HG03378 (cell line): ENCODE results near the gene KRT2.

ENCODE experiments used
- ATAC-seq: cut with Tn5 transposase; IDR thresholded peaks from one replicate; pipeline ENCODE4 v1.9.1; 2021; ENCODE audit warnings: mild to moderate bottlenecking, moderate library complexity; ENCODE audit not compliant: unreplicated experiment

Gene KRT2

DNA sequence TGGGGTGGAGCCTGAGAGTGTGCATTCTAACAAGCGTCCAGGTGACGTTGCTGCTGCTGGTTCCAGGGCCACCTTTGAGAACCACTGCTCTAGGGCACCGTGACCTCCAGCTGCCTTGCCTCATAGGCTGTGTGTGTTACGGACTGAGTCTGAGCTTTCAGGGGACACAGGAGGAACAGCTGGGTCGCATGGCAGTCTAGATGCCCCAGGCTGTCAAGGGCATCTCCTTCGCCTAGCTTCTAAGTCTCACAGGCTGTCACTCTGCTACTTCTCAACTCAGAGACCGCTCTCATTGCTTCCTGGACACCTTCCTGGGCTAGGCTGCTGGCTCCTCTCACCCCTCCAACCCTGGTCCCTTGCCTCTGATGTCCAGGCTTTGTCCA, 34.6 kb downstream of the KRT2 start:
- ATAC-seq = no peak

DNA sequence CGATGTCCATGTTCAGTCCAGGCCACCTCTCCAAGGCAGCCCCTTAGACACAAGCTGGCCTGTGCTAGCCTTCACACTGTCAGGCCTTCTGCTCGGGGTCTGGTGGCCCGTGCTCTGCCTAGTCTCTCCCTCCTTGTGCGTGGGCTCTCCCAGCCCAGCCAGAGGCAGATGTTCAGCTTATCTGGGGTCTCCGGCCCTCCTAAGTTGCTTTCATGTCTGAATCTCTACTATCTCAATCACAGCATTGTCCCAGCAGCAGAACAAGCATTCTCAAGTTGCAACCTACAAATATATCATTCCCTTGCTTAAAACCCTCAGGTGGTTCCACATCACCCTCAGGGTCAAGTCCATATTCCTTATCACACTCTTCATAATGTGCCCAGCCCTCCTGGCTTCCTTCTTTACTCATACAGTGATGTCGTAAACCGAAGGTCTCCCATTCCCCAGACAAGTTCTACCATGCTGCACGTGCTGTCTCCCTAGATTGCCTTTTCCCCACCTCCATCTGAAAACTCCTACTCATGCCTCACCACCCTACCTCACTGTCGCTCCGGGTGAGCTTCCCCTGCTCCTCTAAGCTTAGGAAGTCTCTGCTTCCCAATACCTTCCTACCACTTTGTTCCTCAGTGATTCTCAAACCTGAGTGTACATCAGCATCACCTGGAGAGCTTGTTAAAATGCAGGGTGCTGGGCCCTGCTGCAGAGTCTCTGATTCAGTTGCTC, 35.2 kb downstream of the KRT2 start:
- ATAC-seq = no peak

DNA sequence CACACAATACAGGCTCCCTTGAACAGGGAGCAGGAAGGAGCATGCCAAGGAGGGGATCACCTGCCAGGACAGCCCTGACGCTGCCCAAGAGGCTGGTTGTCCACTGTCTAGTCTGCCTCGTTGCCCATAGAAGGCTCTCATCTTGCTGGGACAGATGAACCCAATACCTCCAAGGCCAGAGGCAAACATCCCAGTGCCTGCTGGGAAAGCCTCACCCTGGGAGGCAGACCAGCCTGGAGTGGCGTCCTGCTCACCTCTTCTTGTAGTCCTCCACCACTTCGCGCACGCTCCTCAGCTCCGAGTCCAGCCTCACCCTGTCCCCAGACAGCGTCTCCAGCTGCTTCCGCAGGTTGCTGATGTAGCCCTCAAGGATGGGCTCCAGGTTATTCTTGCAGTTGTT, 36.1 kb downstream of the KRT2 start:
- no peak for ATAC-seq

DNA sequence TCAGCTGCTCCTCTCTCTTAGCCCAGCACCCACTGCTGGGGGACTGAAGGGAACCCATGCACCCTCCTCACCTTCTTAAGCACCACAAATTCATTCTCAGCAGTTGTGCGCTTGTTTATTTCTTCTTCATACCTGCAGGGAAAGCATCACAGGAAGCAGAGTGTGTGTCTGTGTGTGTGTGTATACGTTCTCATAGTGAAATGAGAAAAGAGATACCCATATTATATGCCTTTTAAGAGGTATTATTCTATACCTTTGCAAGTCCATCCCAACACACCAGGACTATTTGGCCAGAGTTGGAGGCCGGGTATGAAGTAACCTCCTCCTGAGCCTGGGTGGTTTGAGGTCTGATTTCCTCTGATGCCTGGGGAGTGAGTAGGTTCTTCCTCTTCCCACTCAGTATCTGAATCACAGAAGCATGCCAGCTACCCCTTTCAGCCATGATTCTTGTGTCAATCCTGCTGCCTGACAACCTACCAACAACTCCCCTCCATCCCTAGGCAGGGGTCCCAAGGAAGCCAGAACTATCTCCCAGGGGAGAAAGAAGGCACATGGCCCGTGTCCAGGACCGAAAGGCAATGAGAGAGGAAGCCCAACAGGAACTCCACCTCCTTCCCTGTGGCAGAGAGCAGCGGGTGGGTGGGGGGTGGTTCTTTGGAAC, 36.7 kb downstream of the KRT2 start:
- ATAC-seq = no peak

DNA sequence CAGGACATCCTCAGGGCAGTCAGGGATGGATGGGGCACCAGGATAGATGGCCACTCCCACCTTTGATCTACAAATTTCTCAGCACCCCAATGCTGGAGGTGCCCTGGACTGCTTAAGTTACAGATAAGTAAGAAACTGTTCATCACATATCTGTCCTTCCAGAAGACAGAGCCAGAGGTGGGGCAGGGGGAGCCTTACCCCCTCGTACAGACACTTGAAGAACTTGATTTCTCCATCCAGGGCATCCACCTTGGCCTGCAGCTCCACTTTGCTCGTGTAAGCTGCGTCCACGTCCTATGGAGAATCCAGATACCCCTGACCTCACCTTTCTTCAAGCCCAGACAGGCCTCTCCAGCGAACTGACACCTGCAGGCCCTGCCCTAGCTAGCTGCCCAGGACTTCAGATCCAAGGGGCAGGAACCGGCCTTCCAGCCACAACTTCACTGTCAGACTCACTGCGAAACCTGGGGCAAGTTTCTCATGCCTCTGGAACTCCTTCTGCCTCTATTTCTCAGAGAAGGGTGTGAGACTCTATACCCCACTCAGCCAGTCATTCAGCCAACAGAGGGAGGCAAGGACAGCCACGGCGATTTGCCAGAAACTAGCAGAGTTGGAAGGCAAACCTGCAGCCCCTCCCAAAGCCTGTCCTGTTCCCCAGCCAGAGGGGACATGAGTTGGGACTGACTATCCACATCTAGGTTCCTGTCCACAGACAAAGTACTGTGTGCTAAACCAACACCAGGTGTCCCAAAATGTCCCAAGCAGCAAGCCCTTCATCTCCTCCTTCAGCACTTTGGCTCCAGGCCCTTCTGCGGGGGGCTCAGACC, 37.4 kb downstream of the KRT2 start:
- no peak for ATAC-seq

DNA sequence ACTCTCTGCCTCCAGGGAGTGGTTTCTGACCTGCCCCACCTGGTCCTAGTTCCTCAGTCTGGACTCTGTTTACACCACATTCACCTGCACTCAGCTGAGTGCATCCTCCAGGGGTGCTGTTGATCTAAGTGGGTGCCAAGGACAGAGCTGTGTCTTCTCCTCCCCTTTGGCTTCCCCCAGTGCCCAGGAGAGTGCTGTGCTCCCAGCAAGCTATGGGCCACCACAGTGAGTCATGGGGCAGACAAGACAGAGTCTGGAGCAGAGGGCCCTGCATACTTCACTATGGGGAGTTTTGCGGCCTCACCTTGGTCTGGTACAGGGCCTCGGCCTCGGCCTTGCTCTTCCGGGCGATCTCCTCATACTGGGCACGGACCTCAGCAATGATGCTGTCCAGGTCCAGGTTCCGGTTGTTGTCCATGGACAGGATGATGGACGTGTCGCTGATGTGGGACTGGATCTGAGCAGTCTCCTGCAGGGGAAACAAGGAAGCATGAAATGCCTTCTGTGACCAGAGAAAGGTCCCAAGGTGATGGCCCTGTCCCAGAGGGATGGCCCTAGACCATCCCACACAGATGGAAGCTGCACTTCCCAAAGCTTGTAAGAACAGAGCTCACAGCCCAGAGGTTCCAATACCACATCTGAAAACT, 38.5 kb downstream of the KRT2 start:
- ATAC-seq = no peak

DNA sequence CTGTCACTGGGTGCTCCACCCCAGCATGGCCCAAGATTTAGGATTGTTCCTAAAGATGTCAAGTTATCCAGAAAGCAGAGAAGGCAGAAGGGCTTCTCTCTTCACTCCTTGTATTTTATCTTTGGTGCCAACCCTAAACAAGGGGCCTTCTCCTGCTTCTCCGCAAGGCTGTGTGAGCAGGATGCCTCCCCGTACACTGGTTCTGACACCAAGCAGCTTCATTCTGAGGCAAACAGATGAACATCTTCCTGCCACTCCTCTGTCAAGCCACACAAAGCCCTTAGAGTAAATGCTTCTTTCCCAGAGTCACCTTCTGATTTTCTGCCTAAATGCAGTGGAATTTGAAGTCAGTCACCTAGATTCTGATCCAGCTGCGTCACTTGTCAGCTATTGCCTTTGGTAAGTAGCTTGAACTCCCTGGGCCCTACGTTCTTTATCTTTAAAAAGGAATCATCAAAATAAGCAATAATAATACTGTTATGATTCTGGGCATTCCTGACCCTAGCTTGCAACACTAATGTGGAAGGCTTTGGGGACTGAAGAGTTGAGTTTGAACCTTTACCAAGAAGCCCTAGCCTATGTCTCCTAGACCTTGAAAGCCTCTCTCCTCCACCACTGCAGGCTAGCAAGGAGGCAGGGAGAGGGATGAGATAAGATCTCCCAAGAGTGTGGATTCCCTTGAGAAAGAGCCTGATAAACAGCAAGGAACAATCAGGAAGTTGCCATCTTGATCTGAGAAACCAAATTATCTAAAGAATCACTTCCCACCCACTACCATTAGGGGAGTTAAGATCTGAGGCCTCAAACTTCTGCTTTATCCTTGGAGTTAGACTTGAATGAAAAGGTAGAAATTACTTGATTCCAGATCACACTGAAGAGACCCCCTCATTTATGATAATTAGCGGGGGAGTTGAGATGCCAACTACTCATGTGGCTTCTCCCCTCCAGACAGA, 39.3 kb downstream of the KRT2 start:
- ATAC-seq = no peak

DNA sequence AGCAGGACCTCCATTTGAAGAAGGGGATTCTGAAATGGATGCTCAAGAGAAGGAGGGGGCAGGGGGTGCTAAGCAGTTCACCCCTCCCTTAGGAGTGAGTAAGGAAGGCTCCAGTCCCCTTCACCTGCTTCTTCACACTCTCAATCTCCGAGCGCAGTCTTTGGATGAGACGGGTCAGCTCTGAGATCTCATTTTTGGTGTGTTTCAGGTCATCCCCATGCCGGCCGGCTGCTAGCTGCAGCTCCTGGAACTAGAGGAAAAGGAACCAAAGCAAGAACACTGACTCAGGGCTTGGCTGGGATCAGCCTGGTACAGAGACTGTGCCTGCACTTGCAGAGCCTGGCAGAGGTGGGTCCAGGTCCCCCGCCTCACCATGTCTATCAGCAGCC, 40.9 kb downstream of the KRT2 start:
- ATAC-seq = no peak

DNA sequence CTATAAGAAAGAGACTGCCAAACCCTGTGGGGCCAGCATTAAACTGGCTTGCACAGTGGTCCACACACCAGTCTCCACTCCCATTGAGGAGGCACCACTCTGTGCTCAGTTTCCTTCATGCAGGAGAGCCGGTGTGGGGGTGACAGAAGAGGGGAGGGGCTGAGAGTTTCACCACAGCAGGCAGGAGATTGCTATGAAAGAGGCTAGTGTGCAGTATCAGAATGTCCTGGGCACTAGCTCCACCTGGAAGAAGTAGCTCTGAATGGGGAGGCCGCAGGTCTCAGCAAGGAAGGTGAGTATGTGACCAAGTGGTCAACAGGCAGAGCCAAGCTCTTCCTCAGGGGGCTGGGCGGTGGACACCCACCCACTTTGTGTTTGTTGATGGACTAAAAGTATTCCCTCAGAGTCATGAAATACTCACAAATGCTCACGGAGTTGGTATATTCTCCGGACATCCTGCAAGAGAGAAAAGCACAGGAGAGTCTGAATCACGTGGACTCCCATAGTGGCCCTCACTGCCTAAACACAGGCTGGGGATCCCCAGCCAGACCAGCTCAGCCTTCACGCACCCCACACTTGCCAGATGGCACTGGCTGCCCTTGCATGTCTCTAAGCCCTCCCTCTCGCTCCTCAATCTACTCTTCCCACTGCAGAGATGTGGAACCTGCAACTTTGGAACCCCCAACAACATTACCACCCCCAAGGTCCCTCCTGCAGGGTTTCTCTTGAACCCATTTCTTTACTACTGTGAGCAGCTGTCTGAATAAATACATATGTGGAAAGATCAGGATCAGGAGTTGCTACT, 43.0 kb downstream of the KRT2 start:
- ATAC-seq = no peak

DNA sequence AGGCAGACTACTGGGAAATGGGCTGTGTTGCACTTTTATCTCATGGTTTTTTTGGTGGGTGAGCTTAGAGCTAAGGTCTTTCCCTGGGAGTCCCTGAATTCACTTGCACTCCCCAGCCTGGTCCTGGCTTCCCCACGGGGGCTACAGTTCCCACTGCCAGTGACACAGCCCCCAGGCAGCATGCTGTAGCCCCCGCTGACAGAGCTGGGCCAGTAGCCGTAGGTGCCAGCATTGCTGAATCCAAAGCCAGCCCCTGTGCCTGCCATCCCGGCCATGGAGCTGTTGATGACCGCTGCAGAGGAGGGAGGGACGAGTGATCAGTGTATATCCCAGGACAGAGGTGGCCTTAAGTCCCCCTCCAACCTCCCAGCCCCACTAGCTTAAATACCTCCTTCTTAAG, 43.9 kb downstream of the KRT2 start:
- ATAC-seq = no peak

DNA sequence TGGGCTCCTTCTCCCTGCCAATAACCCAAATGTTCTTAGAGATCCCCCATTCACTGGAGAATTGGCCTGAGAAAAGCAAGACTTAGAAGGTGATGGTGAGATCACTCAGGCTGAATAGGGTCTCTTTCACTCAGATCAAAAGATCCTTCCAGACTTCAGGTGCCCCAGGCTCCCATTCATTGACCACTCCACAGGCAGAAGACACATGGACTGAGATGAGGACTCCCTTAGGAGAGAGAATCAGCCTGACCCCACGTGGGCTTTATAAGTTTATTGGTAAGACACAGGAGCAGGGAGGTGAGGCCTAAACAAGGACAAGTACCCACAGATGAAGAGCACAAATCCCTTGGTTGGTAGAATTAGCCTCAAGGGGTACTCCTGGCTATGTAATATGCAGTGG, 44.7 kb downstream of the KRT2 start:
- ATAC-seq = no peak

DNA sequence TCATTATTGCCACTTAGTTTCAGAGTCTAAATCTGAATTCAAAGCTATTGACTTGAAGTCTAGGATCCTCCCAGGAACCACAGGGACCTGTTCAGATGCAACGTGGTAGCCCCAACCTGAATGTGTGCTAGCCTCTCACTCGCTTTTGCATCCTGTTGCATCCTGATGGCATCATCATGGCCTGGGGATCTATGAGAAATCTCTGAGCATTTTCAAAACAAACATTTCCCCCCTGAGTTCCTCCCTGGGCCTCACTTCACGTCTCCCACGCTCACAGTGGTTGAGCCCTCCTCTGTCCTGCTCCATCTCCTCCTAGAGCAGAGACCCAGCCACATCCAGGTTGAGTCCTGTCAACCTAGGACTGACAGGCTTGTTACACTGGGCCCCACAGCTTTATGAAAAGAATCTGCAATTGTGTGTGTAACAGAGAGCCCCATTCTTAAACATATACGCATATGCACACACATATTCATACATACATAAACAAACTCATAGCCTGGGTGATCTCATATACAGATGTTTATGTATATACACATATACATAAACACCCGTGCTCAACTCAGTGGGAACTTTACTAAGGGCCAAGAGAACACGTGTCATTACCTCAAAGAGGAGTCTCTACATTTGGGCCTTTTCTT, 45.3 kb downstream of the KRT2 start:
- ATAC-seq = no peak

DNA sequence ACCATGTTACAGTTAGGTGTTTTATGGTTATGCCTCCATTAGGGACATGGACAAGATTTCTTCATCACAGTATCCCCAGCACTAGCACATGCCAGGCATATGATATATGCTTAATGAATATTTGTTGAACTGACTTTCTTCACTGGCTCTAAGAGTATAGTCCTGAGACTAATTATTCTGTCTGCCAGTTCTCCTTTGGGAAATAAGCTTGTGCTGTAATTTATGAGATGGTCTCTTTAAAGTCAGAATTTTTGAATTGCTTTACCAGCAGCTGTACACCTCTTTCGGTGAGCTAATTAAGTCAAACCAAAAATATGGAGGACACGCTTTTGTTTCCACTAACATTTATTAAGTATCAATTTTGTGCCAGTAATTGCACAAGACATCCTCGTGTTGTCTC, 45.9 kb downstream of the KRT2 start:
- ATAC-seq = no peak

DNA sequence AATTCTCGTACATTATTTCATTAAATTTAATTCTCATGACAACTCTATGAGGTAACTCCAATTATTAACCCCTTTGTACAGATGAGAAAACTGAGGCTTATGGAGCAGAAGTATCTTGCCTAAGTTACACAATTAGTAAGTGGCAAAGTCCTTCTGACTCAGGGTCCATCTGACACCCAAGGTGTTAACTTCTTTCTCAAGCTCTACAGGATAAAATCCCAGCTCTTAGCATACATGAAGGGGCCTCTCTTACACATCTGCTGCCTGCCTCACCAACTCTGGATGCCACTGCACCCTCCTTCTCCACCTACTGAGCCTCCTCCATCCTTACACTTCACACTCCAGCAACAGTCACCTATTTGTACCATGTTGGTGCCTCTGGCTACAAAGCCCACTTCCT, 46.5 kb downstream of the KRT2 start:
- ATAC-seq = no peak

DNA sequence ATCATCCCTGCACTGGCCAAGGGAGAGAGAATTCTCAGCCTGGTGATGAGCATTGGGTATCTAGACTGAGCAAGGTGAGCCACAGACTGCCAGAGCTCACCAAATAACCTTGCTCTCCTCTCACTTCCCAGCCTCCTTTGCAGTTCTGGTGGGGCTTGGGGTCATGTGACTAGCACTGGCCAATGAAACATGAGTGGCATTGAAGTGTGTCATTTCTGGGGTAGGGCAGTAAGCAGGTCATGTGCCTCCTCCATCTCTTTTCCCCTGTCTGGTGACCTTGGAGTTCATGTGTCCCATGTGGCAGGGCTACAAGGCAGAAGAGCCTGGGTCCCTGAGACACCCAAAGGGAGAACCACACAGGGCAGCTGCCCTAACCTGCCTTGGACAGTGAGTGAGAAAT, 47.2 kb downstream of the KRT2 start:
- no peak for ATAC-seq

DNA sequence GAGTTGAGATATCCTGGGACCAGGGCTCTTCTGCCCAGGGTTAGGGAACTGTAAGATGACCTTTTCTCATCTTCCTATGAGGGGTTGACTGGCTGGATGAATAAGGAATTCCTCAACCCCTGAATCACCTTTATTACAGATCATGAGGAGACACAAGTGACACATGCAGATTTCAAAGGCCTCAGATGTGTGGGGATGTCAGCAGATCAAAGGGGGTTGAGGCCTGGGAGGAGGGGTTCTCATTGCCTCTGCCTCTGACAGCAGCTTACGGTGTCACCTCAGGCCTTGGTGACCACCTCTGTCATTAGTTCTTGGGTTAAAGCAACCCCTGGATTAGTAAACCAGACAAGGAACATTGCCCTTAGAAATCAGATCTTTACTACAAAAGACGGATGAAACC, 48.7 kb downstream of the KRT2 start:
- ATAC-seq = no peak

DNA sequence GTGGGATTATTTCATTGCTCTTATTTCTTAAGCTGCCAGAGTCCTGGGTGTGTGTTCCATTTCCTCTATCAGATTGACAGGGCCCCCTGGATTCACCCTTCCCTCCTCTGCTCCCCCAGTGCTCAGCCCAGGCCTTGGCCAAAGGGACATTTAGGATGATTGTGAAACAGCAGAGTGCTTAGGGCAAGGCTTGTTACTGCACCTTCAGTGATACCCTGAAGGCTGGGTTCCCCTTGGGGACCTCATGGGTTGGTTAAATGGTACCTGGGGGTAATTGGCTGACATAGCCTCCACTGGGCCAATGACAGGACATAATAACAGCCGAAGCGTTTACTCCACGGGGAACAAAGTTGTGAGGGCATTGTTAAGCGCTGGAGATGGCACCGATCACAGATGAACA, 49.5 kb downstream of the KRT2 start:
- no peak for ATAC-seq

DNA sequence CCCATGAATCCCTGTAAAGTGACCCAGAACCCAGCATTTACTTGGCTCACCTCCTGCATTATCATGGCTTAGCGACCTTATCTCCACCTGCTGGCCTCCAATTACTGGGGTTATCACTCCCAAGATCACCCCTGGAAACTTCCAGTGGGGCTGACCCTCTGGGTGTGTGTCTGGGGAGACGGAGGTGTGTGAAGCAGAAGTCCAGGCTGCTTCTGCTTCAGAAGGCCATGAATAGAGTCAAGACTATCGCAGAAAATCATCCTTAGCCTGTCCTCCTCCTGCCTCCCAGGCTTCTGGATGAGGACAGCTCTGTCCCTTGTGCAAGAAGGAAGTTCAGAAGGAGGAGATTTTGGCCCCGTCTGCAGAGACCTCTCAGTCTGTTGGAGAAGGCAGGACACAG, 50.3 kb downstream of the KRT2 start:
- no peak for ATAC-seq

DNA sequence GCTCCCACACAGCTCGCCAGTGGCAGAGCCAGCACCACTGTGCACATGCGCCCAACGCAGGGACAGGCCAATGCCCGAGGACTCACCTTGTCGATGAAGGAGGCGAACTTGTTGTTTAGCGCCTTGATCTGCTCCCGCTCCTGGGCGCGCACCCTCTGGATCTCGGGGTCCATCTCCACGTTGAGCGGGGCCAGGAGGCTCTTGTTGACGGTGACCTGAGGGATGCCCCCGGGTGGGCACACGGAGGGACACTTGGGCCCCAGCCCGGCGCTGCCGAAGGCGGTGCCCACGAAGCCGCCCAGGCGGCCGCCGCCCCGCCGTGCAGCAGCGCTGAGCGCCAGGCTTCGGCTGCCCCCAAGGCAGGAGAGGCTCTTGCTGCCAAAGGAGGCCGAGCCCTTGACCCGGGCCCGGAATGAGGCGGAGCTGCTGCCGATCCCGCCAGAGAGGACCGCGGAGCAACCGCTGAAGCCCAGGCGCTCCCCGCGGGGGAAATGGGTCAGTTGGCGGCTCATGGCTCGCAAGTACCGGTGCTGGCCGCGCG, 51.0 kb downstream of the KRT2 start, which contains the start of gene KRT72:
KRT72 (minus strand) TSS at position 523 of the 541 bp plus-strand sequence; CDS start at position 512, 11 bp downstream.
- no peak for ATAC-seq
